ENCODE measurements around the gene DNAJC9. TPM values are rescaled to one million over a fixed set of nuclear protein-coding genes. Genes with fewer than 3 reads are reported as not detected.

Gene DNAJC9
- total RNA-seq, 1 donor from 2014 or later = 69.0 TPM

GRCh38 chr10:73205081-73205480 lies 42.0 kb downstream of the DNAJC9 start:
- DNase-seq (ENCODE audit: low read depth) = no peak
- no peak overlapping the region for H3K4me3 ChIP-seq (ENCODE audit: low read depth, low read length)
- no peak for TF ChIP-seq CTCF (conservative IDR thresholded peaks at IDR 0.05; ENCODE audit: low read depth, low read length)

Other genes with a start within 250 kb of the DNAJC9 start
- 22.6 and 116 TPM in 2 replicates for gene P4HA1, start 150.4 kb downstream of the DNAJC9 start, total RNA-seq
- gene NUDT13, start 136.8 kb downstream of the DNAJC9 start, total RNA-seq = 2.9 and 3.6 TPM in 2 replicates
- gene ECD, start 79.2 kb downstream of the DNAJC9 start, total RNA-seq = 26.0 and 38.8 TPM in 2 replicates
- gene FAM149B1, start 79.1 kb downstream of the DNAJC9 start, total RNA-seq = 4.3 and 8.4 TPM in 2 replicates
- 51.1 and 86.9 TPM in 2 replicates for gene MRPS16, start 5.4 kb upstream of the DNAJC9 start, total RNA-seq
- gene CFAP70, start 111.6 kb upstream of the DNAJC9 start, total RNA-seq = 0.14 and 0.98 TPM in 2 replicates
- 95.9 and 132 TPM in 2 replicates for gene ANXA7, start 166.8 kb upstream of the DNAJC9 start, total RNA-seq
- gene MSS51, start 186.3 kb upstream of the DNAJC9 start, total RNA-seq = 0.80 and 1.1 TPM in 2 replicates
- gene PPP3CB, start 248.8 kb upstream of the DNAJC9 start, total RNA-seq = 15.5 and 21.9 TPM in 2 replicates